Non-pigmented ciliary epithelial cell (primary cell): ENCODE measurements around the gene POLG2.
"Not testable (repeated sequence)": the region's sequence is repeated elsewhere in the genome, so short reads cannot be mapped to it uniquely, and the experiment has no call there.

Experiments used
- DNase-seq: peaks from one replicate; pipeline ENCODE4 v3.0.0-alpha.2; 2010; ENCODE audit warnings: low read depth

The POLG2 gene

DNA sequence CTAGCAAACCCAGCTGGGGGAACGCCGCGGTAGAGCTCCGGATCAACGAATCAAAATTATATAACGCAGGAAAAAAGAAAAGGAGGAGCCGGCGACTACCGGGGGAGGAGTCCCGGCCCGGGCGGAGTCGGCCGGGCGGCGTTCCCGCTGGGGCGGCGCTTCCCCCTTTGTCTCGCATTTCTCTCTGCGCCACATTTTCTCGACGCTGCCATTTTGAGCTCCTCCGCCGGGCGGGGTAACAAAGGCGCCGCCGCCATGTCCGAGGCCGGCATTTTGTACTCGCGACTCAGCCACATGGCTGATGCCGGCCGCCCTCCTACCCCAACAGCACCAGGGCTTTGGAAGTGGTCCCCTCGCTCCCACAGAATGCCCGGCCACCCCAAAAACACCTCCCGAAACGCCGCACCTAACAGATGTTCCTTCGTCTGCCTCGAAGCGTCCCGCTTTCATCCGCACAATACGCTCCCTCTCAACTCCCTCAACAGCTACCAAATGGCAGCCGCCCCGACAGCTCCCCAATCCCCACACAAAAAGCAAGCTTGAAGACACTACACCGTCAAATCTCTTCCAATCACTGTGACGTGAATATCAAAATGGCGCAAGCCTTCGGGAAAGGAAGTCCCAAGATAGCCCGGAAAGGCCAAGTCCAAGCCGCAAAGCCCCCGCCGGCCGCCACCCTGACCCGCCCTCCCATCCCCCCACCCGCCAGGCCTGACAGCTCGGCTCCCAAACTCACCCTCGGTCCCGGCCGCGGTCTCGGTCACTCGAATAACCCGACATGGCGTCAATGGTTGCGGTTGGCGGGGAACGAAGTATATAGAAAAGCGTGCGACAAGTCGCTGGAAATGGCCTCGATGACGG lies 8.7 kb upstream of the POLG2 start:
- no peak for DNase-seq

DNA sequence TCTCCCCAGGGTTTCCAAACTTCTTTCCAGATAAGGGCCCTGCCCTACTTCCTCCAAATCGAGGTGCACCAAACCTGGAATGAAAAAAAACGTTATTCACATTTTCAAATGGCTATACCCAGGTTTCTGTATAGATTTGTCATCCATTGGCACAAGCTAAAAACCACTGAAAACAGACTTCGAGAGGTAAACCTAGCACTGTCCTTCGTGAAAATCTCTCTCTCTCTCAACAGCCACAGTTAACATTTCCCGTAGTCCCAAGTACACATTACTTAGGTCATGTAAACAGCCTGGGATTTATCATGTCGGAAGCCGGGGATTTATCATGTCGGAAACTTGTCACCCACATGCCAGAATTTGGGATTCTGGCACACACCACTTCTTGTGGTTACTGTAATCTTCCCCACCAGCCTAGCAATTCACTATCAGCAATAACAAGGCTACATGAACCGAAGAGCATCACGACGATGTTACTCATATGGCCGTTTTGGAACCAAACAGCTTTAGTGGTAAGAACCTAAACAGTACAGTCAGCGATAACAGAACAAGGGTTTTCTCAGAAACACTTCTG lies 8.0 kb upstream of the POLG2 start:
- no peak for DNase-seq

DNA sequence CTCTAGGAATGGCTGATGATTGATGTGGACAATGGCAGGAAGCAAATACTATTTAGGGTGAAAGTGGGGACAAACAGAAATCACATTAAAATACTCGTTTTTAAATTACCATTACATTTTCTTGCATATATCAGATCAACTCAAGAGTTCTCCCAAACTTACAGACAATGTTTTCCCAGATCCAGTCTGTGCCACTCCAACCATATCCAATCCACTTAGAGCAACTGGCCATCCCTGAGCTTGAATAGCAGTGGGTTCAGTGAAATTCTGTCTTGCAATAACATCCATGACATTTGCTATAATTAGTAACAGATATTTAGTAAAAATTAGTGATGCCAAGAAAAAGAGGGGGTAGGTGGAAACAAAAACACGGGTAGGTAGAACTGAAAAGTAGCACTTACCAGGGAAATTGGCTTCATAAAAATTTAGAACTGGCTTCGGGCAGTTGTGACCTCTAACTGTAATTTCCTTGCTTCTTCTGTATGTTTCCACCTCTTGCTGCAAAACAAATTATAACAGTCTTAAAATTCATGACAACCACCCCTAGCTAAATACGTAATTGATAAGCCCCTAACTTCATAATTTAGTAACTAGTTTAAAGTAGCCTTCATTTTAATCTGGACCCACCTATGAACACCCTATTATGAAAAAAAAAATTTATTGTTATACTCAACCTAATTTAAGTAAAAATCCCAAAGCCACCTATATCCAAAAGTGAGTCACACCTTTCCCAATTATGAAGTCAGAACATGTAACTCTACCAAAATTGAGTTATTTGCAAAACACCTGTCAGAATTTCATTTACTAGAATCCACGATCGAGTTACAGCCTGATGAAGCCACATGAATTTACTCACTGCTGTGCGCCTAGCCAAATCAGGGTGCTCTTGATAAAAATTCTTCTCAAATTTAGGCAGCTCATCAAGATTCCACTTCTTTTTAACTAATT lies 7.2 kb upstream of the POLG2 start:
- no peak for DNase-seq

DNA sequence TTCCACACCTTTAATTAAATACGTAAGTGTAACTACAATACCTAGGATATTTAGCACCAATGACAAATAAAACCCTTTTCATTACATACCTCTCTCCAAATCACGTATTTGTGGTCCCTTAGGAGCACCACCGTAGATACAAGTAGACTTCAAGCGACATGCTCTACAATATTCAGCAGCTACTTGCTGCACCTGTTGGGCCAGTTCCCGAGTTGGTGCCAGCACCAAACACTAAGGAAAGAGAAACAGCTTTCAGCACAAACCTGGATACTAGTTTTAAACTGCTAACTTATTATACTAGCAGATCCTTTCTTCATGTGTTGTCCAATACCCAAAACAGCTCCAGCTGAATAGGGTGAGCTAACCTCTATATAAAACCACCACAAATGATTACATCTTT lies 6.5 kb upstream of the POLG2 start:
- no peak for DNase-seq

DNA sequence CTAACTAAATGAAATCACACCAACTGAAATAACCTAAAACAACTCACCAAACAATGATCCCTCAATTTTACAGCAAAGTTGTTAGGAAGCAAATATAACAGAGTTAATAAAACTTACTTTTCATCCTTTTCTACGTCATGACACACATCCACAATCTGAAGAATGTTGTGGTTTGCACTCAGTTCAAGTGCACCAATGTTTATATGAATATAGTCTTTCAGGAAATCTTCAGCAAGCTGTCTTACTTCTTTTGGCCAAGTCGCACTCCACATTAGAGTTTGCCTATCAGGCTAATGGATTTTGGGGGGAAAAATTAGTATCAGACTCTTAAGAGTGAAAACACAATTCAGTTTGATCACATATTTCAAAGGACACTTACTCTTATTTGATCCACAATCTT lies 6.0 kb upstream of the POLG2 start:
- no peak for DNase-seq

DNA sequence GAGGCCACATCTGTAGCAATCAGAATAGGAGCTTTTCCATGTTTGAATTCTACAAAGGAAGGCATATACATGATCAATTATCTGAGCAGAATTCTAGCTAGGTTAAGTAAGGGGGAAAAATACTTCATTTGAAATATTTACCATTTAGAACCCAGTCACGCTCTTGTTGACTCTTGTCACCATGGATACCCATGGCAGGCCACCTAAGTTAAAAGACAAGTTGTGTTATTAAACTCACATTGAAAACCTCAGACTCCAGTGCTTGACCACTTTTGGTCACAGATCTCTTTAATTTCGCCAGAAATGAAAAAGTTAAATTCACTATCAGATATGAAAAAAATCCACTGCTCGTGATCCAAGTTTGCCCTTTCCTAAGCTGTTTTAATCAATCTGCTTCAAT lies 5.2 kb upstream of the POLG2 start:
- no peak for DNase-seq

DNA sequence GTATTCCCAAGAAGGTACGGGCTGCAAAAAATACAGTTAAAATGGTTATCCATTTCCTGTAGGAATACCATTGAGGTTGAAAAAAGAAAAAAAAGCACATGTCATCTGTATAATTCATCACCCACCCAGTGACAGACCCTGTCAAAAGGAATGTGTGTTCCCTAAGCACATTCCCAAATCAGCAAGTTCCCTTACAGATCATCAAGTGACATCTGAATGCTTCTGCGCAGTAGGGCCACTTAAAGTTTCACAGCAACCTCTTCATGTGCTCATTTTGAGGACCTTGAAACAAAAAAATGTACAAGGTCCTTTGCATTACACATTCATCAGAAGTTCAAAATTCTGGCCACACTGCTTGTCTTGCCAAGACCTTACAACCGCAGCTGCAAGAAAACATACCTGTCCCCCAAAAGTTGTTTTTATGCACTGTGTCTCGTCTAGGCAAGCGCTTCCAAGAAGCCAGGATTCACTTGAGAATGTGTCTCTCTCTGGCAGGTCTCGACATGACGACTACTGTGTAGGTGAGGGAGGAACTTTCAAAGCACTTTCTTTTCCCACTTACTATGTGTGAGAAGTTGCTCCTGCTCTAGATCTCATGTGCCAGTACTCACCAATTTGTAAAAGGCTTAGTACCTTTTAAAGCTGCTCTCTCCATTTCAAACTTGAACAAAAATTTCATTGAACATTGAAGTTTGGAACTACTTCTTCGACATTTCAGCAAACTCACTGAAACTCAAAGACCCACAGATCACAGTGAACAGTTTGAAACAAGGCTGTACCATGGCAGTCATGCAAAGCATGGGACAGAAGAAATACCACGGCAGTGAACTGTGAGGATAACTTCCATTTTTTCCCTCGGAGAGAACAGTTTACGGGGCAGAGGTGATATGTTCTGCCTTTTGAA lies 4.3 kb upstream of the POLG2 start:
- DNase-seq: no peak

DNA sequence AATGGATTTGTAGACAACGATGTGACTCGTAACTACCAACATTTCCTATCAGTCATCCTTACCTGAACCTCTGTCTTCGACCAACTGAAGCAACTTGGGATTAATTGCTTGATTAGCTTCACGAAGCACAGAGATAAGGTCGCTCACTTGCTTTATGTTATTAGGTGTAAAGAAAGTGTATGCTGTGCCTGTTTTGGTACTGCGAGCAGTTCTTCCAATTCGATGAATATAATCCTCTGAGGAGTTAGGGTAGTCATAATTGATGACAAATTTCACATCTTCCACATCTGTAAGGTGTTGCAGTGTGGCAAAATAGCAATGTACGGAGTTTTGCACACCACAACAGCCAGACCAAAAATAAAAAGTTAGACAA lies 3.6 kb upstream of the POLG2 start:
- no peak for DNase-seq

DNA sequence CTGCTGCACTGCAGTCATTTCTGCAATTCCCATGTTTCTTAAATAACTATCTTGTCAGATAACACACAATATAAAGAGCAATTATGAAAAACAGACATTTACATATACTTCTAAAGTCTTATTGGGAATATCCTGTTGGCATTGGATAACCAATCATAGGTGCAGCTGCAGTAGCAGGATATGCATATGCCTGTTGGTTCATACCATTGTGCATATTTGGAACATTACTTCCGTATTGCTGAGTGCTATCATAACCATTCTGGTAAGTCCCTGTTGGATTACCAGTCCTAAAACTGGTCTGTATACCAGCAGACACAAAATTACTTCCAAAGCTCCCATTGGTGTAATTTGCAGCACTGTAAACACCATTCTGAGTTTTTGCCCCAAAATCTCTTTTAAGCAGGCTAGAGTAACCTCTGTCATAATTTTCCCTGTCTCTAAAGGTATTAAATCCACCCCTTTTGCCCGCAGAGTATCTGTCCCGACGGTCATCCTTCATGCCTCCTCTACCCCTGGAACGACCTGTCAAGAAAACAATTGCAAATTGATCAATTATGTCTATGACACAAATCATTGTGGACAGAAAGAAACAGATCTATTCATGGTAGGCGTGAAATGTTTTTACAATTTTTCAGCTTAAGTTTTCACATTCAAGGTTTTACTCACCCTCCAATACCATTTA lies 3.1 kb upstream of the POLG2 start:
- no peak for DNase-seq

DNA sequence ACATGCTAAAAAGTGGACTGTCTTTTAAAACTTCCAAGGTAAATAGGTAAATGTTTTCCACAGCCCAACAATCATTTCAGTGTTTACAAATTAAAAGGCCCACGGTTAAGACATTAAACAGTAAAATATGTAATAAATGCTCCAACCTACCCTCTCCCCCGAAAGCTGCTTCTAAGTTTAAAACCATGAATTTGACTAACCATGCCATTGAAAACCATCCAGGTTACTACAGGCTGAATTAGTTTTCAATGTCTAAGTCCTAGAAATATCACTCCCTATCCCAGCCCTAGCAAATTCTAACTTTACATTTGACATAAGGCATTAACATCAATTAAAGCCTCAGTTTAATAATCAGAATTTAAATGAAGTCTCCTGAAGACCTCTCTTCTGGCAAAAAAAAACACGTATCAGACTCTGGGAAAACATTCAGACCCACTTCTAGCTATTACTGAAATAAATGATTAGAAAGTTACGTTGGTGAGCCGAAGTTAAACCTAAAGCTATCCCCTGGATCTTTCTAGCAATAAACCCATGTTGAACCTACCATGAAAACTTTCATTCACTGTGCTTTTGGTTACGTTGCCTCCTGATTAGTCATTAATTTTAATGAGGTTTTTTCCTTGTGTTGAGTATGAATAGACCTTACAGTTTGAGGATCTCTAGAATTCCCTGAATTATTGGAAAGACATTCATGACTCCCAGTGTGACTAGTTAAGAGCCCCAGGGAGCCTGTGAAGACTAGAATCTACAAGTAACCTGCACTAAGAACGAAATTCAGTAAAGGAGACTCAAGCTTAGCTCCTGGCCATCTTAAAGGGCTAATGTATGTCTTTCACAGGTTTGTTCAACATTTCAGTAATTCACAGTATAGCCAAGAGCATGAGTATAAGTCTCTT lies 1.7 kb upstream of the POLG2 start:
- DNase-seq: no peak

DNA sequence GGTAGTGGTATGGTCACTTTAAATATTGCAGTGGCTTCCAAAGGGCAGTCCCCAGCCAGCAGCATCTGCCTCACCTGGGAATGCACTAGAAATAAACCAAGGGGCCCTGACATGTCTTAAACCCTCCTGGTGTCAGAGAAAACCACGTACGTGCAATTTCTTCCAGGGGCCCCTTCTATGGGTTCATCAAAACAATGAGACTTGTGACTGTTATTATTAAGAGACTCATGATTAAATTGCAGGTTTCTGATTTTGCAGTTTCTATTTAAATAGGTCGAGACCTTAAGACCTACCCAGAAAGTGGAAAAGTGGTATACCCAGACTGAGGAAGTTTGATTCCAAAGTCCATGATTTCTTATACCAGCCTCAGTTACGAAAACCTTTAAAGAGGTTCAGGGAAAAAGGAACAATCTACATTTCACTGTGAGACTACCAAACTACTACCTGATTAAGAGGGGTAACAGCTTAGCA lies 746 bp upstream of the POLG2 start:
- DNase-seq: no peak

DNA sequence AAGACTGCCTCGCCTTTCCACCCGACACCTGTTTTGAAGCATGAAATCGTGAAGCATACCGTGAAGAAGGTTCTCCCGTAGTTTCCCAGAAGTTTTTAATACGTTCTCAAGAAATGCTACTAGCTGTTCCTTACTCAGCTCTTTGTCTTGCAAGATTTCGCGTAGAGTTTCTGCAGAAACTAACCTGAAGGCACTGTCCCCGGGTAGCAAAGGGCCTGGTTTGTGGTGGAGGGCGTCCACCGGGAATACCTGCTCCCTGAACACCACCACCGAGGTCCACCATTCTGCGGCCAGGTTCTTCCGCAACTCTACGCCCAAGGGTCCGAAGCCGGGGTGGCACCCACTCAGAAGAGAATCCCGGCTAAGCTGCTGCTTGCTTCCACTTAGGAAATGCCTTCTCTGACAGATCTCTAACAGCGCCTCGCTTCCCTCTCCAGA lies 487 bp downstream of the POLG2 start:
- DNase-seq: no peak

DNA sequence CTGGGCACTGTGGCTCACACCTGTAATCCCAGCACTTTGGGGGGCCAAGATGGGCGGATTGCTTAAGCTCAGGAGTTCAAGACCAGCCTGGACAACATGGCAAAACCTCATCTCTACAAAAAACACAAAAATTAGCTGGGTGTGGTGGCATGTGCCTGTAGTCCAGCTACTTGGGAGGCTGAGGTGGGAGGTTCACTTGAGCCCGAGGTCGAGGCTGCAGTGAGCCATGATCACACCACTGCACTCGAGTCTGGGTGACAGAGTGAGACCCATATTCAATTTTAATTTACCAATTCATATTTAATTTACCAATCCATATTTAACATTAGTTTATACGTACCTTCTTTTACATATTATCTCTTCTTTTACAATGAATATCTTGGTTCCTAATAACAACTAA lies 1.6 kb downstream of the POLG2 start:
- DNase-seq: not testable (repeated sequence)

DNA sequence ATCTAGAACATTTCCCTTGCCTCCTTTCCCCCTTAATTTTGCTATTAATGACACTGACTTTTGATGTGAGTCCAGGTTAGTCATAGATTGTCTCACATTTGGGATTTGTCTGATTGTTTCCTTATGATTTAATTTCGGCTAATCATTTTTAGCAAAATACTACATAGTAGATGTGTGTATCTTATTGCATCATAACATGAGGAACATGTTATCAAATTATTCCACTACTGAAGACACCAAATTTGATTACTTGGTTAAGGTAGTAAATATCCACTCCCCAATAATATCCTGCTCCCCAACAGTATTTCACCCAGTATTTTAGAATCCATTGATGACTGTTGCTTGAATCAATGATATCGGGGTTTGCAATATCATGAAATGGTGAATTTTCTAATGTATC lies 2.7 kb downstream of the POLG2 start:
- no peak for DNase-seq

DNA sequence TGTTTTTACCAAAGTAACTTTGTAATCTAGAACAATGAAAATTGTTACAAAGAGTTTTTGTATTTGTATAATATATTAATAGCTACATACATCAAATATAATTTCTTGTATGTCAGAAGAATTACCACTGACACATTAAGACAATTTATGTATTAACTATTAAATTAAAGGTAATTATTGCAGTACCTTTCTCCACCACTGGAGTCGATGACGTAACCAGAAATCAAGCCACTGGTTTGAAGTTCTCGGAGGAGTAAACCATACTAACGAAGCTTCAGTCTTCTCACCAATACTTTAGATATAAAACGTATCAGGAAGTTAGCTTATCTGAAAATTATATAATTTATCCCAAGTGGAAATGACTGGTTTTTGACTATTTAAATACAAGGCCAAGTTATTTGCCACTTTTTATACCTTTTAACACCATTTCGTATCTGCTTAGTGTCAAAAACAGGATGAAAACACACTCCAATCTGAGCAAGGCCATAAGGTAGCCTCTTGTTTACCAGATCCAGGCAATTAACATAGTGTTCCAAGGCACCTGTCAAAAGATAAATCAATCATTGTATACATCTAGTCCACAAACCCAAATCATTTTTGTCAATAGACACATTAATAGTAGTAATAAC lies 4.3 kb downstream of the POLG2 start:
- no peak for DNase-seq

DNA sequence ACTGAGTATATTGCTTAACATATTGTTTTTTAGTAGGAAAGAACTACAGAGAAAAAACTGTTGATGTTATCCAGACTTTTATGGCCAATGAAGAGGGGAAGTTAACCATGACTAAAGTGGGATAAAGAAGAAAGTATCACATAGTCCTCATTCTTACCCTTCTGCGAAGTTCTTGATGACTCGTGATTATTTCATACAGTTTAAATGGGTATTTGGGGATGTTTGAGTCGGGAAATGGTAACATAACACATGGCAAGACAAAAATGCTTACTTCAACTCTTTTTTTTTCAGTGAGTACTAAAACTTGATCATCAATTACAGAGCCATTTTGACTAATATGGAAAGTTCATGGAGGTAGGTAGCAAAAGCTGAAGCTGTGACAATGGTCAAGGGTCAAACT lies 4.9 kb downstream of the POLG2 start:
- no peak for DNase-seq

DNA sequence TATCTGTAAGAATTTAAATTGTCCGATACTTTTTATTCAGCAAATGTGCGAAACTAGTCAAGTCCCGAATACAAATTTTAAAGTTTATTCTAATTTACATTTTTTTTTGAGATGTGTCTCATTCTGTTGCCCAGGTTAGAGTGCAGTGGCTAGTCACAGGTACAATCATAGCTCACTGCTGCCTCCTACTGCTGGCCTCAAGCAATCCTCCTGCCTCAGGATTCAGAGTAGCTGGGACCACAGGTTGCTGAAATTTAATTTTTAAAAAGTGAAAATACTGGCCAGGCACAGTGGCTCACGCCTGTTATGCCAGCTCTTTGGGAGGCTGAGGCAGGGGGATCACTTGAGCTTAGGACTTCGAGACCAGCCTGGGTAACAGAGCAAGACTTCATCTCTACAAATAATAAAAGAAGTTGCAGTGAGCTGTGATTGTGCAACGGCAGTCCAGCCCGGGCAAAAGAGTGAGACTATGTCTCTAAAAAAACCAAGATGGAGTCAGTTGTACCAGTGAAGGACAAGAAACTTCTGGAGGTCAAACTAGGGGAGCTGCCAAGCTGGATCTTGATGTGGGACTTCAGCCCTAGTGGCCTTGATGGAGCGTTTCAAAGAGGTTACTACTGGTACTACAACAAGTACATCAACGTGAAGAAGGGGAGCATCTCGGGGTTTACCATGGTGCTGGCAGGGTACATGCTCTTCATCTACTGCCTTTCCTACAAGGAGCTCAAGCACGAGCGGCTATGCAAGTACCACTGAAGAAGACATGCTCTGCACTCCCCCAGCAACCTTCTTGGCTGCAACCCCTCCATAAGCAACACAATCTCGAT lies 5.6 kb downstream of the POLG2 start:
- no peak for DNase-seq

DNA sequence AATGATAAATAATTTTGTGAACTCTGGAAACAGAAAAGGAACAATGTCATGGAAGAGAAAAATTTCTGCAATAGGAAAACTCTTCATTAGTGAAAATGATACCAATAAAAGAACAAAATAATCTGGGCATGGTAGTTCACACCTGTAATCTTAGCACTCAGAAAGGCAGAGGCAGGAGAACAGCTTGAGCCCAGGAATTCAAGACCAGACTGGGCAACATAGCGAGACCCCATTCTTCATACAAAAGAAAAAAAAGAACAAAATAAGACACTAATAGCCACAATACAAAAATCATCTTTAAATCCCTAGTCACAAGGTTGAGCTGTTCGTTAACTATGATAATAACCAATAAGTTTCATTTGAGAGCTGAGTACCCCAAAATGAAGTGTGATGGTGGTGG lies 8.6 kb downstream of the POLG2 start:
- DNase-seq: no peak

DNA sequence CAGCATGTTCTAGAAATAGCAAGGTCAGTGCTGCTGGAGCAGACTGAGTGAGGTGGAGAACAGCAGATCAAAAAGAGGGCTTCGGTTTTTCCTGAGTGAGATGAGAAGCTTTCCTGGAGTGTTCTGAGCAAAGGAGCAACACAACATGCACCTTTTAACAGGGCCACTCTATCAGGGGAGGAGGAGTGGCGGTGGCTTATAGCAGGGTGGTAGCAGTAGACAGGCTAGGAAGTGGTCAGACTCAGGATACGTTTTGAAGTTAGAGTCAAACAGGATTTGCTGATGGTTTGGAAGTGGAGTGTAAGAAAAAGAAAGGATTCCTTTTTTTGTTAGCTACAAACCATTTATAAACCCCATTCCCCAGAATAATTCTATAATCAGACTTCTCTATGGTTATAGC lies 12.5 kb downstream of the POLG2 start:
- no peak for DNase-seq
